B cell (primary cell): ENCODE data around the gene ATIC. TPM values are rescaled to one million over a fixed set of nuclear protein-coding genes. Genes with fewer than 3 reads are reported as not detected.

Experiments used
- ATAC-seq: fragments of 200-7000 bp; cut with Tn5 transposase; one replicate; pipeline ENCODE4 v1.10.0; 2021; ENCODE audit warnings: low read depth, mild to moderate bottlenecking, moderate number of reproducible peaks, moderate library complexity
- CTCF ChIA-PET: fragments of 350-600 bp; sonication (Branson Sonifier 250); formaldehyde crosslinking; loops from one replicate; lab custom pipeline; 2021; ENCODE audit warnings: antibody characterized with exemption, inconsistent platforms; lab: Charles Lee
- POLR2A ChIA-PET: fragments of 350-600 bp; sonication (Branson Sonifier 250); formaldehyde crosslinking; loops from one replicate; lab custom pipeline; 2021; ENCODE audit warnings: antibody characterized with exemption; lab: Charles Lee
- DNase-seq: peaks from one replicate; pipeline ENCODE4 v3.0.0; 2013
- H2AFZ ChIP-seq: 2 replicates; pipeline ENCODE4 v1.6.1; 2012; ENCODE audit warnings: mild to moderate bottlenecking, low read depth, low read length; ENCODE audit not compliant: insufficient read depth, poor library complexity, severe bottlenecking
- H3K27ac ChIP-seq, 2 donors: 1 replicate in 1 of 2; 2 replicates in 1 of 2; pipeline ENCODE4 v1.5.1; 2012 to 2013; ENCODE audit warnings: low read length in 2 of 2, mild to moderate bottlenecking in 2 of 2, moderate library complexity in 1 of 2
- H3K27me3 ChIP-seq, 4 experiments: fragments of 200-600 bp in 1 of 4; sonication (generic) in 1 of 4; replicated peaks in 1 of 4; 1 replicate in 2 of 4; 2 replicates in 2 of 4; pipeline versions ENCODE4 v1.6.1 to v1.7.0; 2013 to 2016; ENCODE audit warnings: low read length in 3 of 4, mild to moderate bottlenecking in 2 of 4, mixed read lengths in 1 of 4, moderate library complexity in 1 of 4; ENCODE audit not compliant: insufficient read depth in 4 of 4, control insufficient read depth in 3 of 4; ENCODE audit errors: control extremely low read depth in 1 of 4
- H3K36me3 ChIP-seq, 2 experiments: replicated peaks in 1 of 2; 1 replicate in 1 of 2; 2 replicates in 1 of 2; pipeline versions ENCODE4 v1.6.1 to v1.7.1; 2013; ENCODE audit warnings: low read length in 1 of 2; ENCODE audit not compliant: insufficient read depth in 2 of 2, control insufficient read depth in 1 of 2; ENCODE audit errors: control extremely low read depth in 1 of 2, extremely low read depth in 1 of 2
- H3K4me1 ChIP-seq, 2 donors: fragments of 200-600 bp in 1 of 2; sonication (generic) in 1 of 2; 1 replicate in 1 of 2; 2 replicates in 1 of 2; pipeline versions ENCODE4 v1.5.1 to v1.6.1; 2013 to 2017; ENCODE audit warnings: low read length in 2 of 2; ENCODE audit not compliant: control insufficient read depth in 2 of 2, insufficient read depth in 2 of 2
- H3K4me2 ChIP-seq: replicated peaks from 2 replicates; pipeline ENCODE3; 2012; ENCODE audit warnings: mild to moderate bottlenecking, low read depth, low read length; ENCODE audit not compliant: poor library complexity, severe bottlenecking
- H3K4me3 ChIP-seq, 5 experiments: fragments of 200-600 bp in 1 of 5; sonication (generic) in 1 of 5; 1 replicate in 3 of 5; 2 replicates in 2 of 5; pipeline versions ENCODE4 v1.5.1 to v1.7.0; 2011 to 2016; ENCODE audit warnings: low read length in 4 of 5, mild to moderate bottlenecking in 4 of 5, low read depth in 2 of 5, control low read depth in 1 of 5, moderate library complexity in 1 of 5; ENCODE audit not compliant: insufficient read depth in 1 of 5; ENCODE audit errors: control extremely low read depth in 1 of 5, extremely low read depth in 1 of 5
- H3K79me2 ChIP-seq: fragments of 200-600 bp; sonication (generic); one replicate; pipeline ENCODE4 v1.6.0; 2016; ENCODE audit warnings: low read length; ENCODE audit not compliant: control insufficient read depth, insufficient read depth
- H3K9ac ChIP-seq: fragments of 200-600 bp; sonication (generic); 2 replicates; pipeline ENCODE4 v1.6.1; 2017; ENCODE audit warnings: mild to moderate bottlenecking, low read length, moderate library complexity
- H3K9me3 ChIP-seq, 3 donors: one replicate each; pipeline versions ENCODE4 v1.6.1 to v1.7.1; 2013; ENCODE audit warnings: low read length in 2 of 3; ENCODE audit not compliant: control insufficient read depth in 2 of 3, insufficient read depth in 1 of 3; ENCODE audit errors: control extremely low read depth in 1 of 3
- H4K20me1 ChIP-seq: 2 replicates; pipeline ENCODE4 v1.6.0; 2012; ENCODE audit warnings: mild to moderate bottlenecking, low read length; ENCODE audit not compliant: insufficient read depth, control insufficient read depth, poor library complexity, severe bottlenecking
- H3K27ac Mint-ChIP-seq: one replicate; pipeline ENCODE4 v1.8.0; 2021; ENCODE audit warnings: mixed read lengths
- H3K27me3 Mint-ChIP-seq: one replicate; pipeline ENCODE4 v1.8.0; 2021; ENCODE audit warnings: mixed read lengths
- H3K4me1 Mint-ChIP-seq: one replicate; pipeline ENCODE4 v1.8.0; 2021; ENCODE audit warnings: mixed read lengths
- H3K4me3 Mint-ChIP-seq: one replicate; pipeline ENCODE4 v1.8.0; 2021; ENCODE audit warnings: mixed read lengths
- H3K9me3 Mint-ChIP-seq: one replicate; pipeline ENCODE4 v1.8.0; 2022; ENCODE audit warnings: mixed read lengths; ENCODE audit not compliant: insufficient read depth
- EZH2 ChIP-seq: IDR thresholded peaks from 2 replicates; pipeline ENCODE4 v1.6.1; 2012; ENCODE audit warnings: borderline replicate concordance, low read depth, mild to moderate bottlenecking, moderate library complexity, low read length; ENCODE audit not compliant: insufficient read depth, poor library complexity, severe bottlenecking
- WGBS: methylation state at CpG from one replicate; pipeline ENCODE4 v1.1.5; 2013; ENCODE audit warnings: missing lambda C conversion rate; ENCODE audit not compliant: insufficient coverage; 5-methylcytosine and 5-hydroxymethylcytosine counted together
- intact Hi-C: fragments of 100-400 bp; cut with micrococcal nuclease; formaldehyde crosslinking; loops from one replicate; pipeline ENCODE4 v1.10.0; 2022
- polyA plus RNA-seq: library from polyadenylated mRNA; depleted of rRNA; stranded (reverse); fragments of >200 nt; gene quantifications from 2 replicates; pipeline ENCODE4 v1.2.3, GENCODE V29; 2012
- total RNA-seq, 2 donors: library from RNA; stranded (reverse); fragments of 120-200 nt in 1 of 2; gene quantifications; 1 replicate in 1 of 2; 2 replicates in 1 of 2; pipeline versions ENCODE4 v1.2.3 to v1.2.4, GENCODE V29; 2013 to 2022
- TF ChIP-seq, protein P1 (sequence below): fragments of 200-600 bp; IDR thresholded peaks from one replicate; pipeline ENCODE4 v1.8.0; 2022; ENCODE audit warnings: antibody characterized with exemption, mild to moderate bottlenecking

ATIC gene
- total and polyA plus RNA-seq, 2 donors (not counting 1 experiment from before 2014, with no cell fraction given): 55.4 to 80.4 TPM

- Histone ChIP-seq H3K27ac (no peak overlapping the region), H3K36me3 (no peaks in the 10 kb centered on the region), H2AFZ (no peak overlapping the region), H3K27me3 (no peaks in the 10 kb centered on the region), H3K79me2 (no peaks in the 10 kb centered on the region), H3K4me1 (no peaks in the 10 kb centered on the region), H3K9ac (no peak overlapping the region), H3K4me3 (no peak overlapping the region), H3K9me3 (no peaks in the 10 kb centered on the region), H4K20me1 (no peaks in the 10 kb centered on the region), H3K4me2 (no peak overlapping the region)
- intact Hi-C loops: no loop called here
- ATAC-seq (no peak), DNase-seq (no peak)
- TF ChIP-seq, protein P1, sequence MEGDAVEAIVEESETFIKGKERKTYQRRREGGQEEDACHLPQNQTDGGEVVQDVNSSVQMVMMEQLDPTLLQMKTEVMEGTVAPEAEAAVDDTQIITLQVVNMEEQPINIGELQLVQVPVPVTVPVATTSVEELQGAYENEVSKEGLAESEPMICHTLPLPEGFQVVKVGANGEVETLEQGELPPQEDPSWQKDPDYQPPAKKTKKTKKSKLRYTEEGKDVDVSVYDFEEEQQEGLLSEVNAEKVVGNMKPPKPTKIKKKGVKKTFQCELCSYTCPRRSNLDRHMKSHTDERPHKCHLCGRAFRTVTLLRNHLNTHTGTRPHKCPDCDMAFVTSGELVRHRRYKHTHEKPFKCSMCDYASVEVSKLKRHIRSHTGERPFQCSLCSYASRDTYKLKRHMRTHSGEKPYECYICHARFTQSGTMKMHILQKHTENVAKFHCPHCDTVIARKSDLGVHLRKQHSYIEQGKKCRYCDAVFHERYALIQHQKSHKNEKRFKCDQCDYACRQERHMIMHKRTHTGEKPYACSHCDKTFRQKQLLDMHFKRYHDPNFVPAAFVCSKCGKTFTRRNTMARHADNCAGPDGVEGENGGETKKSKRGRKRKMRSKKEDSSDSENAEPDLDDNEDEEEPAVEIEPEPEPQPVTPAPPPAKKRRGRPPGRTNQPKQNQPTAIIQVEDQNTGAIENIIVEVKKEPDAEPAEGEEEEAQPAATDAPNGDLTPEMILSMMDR: no peak
- no peak for TF ChIP-seq EZH2
- no CpG with 5 or more reads among the region's 4 CpGs for WGBS
- Mint-ChIP-seq H3K9me3 (no peaks in the 10 kb centered on the region), H3K4me3 (no peak overlapping the region), H3K27ac (no peak overlapping the region), H3K4me1 (no peaks in the 10 kb centered on the region), H3K27me3 (peaks cover 17% of the 10 kb centered on the region)
- ChIA-PET POLR2A (no interaction called here), CTCF (interaction anchor here (1.3 kb wide), 1 partner anchor 24 kb away, joined by 4 read pairs; no protein-coding TSS in a partner anchor)
Measured at GRCh38 chr2:215293879-215294278, 18.0 kb upstream of the ATIC start.

DNA sequence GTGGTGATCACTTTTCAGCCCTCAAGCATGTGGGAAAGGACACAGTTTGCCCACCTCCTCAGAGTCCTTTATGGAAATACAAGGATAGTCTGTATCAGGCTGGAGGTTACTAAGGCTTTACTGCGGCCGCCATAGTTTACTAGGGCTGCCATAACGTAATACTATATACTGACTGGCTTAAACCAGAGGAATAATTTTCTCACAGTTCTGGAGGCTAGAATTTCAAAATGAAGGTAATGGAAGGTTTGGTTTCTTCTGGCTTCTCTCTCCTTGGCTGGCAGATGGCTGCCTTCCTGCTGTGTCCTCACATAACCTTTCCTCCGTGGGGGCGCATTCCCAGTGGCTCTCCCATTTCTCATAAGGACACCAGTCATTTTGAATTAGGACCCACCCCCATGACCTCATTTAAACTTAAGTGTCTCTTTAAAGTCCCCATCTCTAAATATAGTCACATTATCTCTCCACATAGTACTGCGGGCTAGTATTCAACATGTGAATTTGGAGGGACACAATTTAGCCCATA, 12.5 kb upstream of the ATIC start:
- 96% methylated on average over 4 of the region's 6 CpGs for WGBS
- peaks cover 4% of the 10 kb centered on the region for H3K9me3 Mint-ChIP-seq
- H3K4me1 Mint-ChIP-seq: no peaks in the 10 kb centered on the region
- Histone ChIP-seq H3K4me2 (no peak overlapping the region), H2AFZ (no peak overlapping the region), H3K79me2 (no peaks in the 10 kb centered on the region), H3K4me3 (no peak overlapping the region), H3K4me1 (no peaks in the 10 kb centered on the region), H3K27ac (no peak overlapping the region), H3K27me3 (no peaks in the 10 kb centered on the region), H3K9me3 (peaks cover 2 to 4% (median 2%) of the 10 kb centered on the region in 3 donors), H3K9ac (no peak overlapping the region), H4K20me1 (no peaks in the 10 kb centered on the region), H3K36me3 (no peaks in the 10 kb centered on the region)
- ChIA-PET CTCF (no interaction called here), POLR2A (no interaction called here)
- no peak for TF ChIP-seq EZH2
- TF ChIP-seq, protein P1: no peak
- H3K27ac Mint-ChIP-seq: no peak overlapping the region
- DNase-seq (no peak), ATAC-seq (no peak)
- H3K4me3 Mint-ChIP-seq: no peak overlapping the region
- H3K27me3 Mint-ChIP-seq: peaks cover 5% of the 10 kb centered on the region
- intact Hi-C loops: no loop called here
